GM10248 (cell line): ENCODE measurements around the gene IFNLR1.

Experiments used
- CTCF ChIA-PET: fragments of 300-600 bp; sonication (Branson Sonifier 250); formaldehyde crosslinking; extraction: SDS; loops from one replicate; lab custom pipeline; 2021; ENCODE audit warnings: antibody characterized with exemption; lab: Yijun Ruan, JAX
- POLR2A ChIA-PET: fragments of 350-650 bp; sonication (Branson Sonifier 250); formaldehyde crosslinking; extraction: SDS; loops from one replicate; lab custom pipeline; 2020; ENCODE audit warnings: antibody characterized with exemption; lab: Yijun Ruan, JAX
- DNase-seq: peaks from one replicate; pipeline ENCODE4 v3.0.0; 2012; ENCODE audit errors: extremely low spot score
- TF ChIP-seq, protein P1 (sequence below): IDR thresholded peaks from 2 replicates; pipeline ENCODE4 v1.5.1; 2012; ENCODE audit warnings: mild to moderate bottlenecking, low read depth; ENCODE audit errors: extremely low read depth, missing control alignments, control extremely low read depth

IFNLR1 gene

DNA sequence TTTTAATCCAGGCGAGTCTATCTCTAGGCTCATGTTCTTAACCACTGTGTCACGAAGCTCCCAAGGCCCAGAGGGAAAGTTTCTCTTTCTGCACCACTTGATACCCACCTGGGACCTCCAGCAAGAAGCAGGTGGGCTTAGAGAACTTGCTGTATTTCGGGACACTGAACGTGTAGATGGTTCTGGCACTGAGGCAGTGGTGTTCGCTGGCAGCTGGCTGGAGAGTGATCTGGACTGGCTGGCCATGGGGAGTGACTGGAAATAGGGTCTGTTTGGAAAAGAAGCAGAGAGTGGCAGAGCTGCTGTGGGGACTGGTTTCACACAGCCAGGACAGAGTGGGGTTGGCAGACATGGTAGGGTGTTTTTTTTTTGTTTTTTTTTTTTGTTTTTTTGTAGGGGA, 27.7 kb downstream of the IFNLR1 start:
- TF ChIP-seq, protein P1, sequence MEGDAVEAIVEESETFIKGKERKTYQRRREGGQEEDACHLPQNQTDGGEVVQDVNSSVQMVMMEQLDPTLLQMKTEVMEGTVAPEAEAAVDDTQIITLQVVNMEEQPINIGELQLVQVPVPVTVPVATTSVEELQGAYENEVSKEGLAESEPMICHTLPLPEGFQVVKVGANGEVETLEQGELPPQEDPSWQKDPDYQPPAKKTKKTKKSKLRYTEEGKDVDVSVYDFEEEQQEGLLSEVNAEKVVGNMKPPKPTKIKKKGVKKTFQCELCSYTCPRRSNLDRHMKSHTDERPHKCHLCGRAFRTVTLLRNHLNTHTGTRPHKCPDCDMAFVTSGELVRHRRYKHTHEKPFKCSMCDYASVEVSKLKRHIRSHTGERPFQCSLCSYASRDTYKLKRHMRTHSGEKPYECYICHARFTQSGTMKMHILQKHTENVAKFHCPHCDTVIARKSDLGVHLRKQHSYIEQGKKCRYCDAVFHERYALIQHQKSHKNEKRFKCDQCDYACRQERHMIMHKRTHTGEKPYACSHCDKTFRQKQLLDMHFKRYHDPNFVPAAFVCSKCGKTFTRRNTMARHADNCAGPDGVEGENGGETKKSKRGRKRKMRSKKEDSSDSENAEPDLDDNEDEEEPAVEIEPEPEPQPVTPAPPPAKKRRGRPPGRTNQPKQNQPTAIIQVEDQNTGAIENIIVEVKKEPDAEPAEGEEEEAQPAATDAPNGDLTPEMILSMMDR: no peak
- no peak for DNase-seq
- CTCF ChIA-PET: interaction anchor here (0.7 to 1.8 kb wide), 5 partner anchors 9 to 31 kb away, joined by 3 to 8 read pairs (median 3); no protein-coding TSS in a partner anchor
- POLR2A ChIA-PET: no interaction called here

DNA sequence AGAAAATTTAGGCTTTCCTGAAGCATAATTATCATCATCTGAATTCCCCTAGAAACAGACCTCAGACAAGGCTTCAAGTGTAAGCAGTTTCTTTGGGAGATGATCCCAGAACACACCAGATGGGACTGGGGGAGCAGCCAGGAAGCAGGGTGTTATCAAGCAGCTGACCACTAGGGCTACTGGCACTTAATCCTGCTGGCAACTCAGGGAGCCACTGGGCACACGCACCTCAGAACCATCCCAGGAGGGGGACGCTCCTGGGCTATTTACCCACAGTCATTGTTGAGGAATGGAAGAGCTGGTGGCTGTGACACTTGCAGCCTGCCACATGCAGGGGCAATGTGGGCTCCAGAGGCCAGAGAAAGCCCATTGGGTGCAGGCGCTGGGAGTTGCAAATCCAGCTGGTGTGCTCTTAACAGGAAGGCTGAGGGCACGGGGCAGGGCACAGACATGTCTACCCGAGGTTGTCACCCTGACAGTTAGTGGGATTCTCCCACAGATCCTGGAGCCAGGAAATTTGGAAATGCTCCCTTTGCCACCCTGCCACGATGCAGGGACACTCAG, 29.1 kb downstream of the IFNLR1 start:
- POLR2A ChIA-PET: no interaction called here
- CTCF ChIA-PET: interaction anchor here (1.2 to 1.8 kb wide), 4 partner anchors 21 to 233 kb away, joined by 3 to 5 read pairs (median 3); no protein-coding TSS in a partner anchor
- DNase-seq: no peak
- TF ChIP-seq, protein P1: no peak

DNA sequence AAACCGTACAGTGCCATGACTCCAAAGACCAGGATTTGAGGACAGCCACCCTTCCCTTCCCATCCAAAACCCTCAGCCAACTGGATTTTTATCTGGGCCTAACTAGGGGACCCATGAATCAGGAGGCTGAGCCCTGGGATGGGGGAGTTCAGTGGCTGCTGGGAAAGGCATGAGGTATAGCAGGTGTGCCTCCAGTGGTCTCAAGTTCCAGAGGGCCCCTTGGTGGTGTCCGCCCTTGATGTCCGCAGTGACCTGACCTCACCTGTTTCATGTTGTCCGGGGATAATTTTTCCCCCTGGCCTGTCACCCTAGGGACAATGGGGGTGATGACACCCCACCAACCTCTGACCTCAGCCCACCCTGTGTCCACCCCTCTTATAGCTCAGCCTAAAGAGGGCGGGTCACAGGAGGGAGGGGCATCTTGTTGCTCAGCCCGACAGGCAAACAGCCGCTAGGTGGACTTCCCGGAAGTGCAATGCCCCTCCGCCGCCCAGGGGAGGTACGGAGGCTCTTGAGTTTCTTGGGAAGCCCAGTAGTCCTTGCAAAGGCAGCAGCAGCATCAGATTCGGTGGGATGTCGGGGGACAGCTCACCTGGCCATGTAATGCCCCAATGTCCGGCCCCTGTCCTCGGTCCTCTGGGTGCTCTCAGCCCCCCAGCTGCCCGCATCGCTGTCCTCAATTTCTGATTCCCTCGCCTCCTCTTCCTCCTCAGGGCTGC, 30.4 kb downstream of the IFNLR1 start:
- TF ChIP-seq, protein P1: no peak
- POLR2A ChIA-PET: no interaction called here
- no peak for DNase-seq
- CTCF ChIA-PET: interaction anchor here (1.0 to 7.8 kb wide), 7 partner anchors 15 to 237 kb away, joined by 3 to 136 read pairs (median 3); no protein-coding TSS in a partner anchor

DNA sequence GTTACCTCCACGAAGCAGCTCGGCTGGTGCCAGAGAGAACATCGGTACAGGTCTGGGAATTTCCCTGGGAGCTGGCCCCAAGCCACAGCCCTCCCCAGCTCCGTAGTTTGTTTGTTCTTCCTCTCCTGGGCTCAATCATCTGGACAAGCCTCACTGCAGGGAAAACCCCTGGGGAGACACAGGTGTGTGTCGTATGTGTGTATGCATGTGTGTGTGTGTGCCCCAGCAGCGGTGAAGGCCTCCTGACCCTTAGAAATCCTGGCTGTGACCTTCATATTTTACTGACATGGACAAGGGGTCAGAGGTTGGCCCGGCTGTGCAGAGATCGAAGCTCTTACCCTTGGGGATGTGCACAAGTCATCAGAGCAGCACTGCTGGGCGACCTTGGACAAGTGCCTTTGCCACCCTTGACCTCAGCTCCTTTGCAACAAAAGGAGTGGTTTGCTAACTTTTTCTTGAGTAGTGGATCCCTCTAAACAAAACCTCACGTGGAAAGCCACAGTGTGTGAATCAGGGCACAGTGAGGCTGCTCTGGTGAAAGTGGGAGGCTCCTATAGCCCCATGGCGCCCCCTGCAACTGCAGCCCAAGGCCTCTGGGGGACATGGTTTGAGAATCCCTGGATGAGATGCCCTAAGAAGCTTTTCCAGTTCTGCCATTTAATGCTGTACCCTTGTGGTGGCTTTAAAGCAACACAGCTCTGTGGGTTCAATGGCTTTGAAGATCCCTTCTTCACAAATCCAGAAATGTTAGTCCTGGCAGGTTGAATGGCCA, 31.9 kb downstream of the IFNLR1 start:
- ChIA-PET POLR2A (interaction anchor here (0.5 to 0.6 kb wide), 2 partner anchors 50 to 441 kb away, joined by 3 to 4 read pairs; no protein-coding TSS in a partner anchor), CTCF (interaction anchor here (0.9 to 7.8 kb wide), 16 partner anchors 10 to 432 kb away, joined by 3 to 136 read pairs (median 4); partner anchors contain the start of genes IFNLR1 and IL22RA1)
- TF ChIP-seq, protein P1: peak; percentile 20
- DNase-seq: peak; percentile 67

DNA sequence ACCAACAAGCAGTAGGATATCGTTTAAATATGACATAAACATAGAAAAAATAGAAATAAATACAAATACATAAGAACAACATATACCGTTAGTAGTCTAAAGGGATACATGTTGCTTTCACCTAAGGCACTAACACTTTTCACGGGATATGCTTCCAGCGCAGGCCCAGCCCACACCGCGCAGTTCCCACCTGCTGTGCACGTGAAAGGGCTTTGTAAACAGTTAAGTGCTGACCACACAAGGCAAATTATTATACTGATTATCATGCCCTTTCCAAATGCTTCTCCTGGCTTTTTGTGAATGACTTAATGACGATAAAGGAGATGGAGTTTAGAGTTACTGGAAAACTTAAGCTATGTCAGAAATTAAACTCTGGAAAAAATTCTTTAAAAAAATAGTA, 32.9 kb downstream of the IFNLR1 start:
- ChIA-PET POLR2A (interaction anchor here (0.5 kb wide), 1 partner anchor 442 kb away, joined by 4 read pairs; no protein-coding TSS in a partner anchor), CTCF (interaction anchor here (0.9 to 7.8 kb wide), 12 partner anchors 10 to 433 kb away, joined by 3 to 136 read pairs (median 5); partner anchors contain the start of gene IL22RA1)
- DNase-seq: no peak
- TF ChIP-seq, protein P1: no peak
